ENCODE measurements around the gene RPTOR. TPM values are rescaled to one million over a fixed set of nuclear protein-coding genes. Genes with fewer than 3 reads are reported as not detected.
A peak's percentile ranks its signal among the peaks of the same experiment; 100 is the strongest.

The RPTOR gene
- polyA plus RNA-seq, 1 of the 3 experiments (the other 2 are of a cell fraction), result 14.9 TPM

- TF ChIP-seq GATA2 (CRISPR knock-in tag; IDR thresholded peaks at IDR 0.05) (no peak), SIN3A (IDR thresholded peaks at IDR 0.05; ENCODE audit: borderline replicate concordance, low read depth, low read length) (no peak), USF1 (IDR thresholded peaks at IDR 0.05; ENCODE audit: borderline replicate concordance, low read depth) (no peak), FOSL2 (IDR thresholded peaks at IDR 0.05; ENCODE audit: borderline replicate concordance, low read depth) (no peak), YY1 (IDR thresholded peaks at IDR 0.05; ENCODE audit: low read depth) (no peak)
These were observed 214.1 kb downstream of the RPTOR start (continued) for GRCh38 chr17:80758481-80759376.

GRCh38 chr17:80759377-80759673, 214.7 kb downstream of the RPTOR start:
- peaks cover 15 to 19% of the 10 kb centered on the region in 2 experiments for H3K4me1 ChIP-seq (ENCODE audit: control insufficient read depth in 1 of 2, insufficient read depth in 2 of 2, low read depth in 1 of 2, low read length in 1 of 2)
- no peak overlapping the region for H3K9ac ChIP-seq
- TF ChIP-seq GABPA (IDR thresholded peaks at IDR 0.05; ENCODE audit: low read depth) (no peak), FOXJ3 (CRISPR knock-in tag; IDR thresholded peaks at IDR 0.05) (no peak), MAX (IDR thresholded peaks at IDR 0.05; ENCODE audit: low read depth) (no peak), REST (IDR thresholded peaks at IDR 0.05; ENCODE audit: low read depth, low read length) (0 out of 2 replicates have a peak, but pooled peaks have one; percentile 34), MXI1 (IDR thresholded peaks at IDR 0.05; ENCODE audit: low read depth, low read length) (no peak), ZBTB33 (IDR thresholded peaks at IDR 0.05; ENCODE audit: borderline replicate concordance, low read depth) (no peak)
- no peaks in the 10 kb centered on the region for H3K9me2 ChIP-seq
- ChIA-PET POLR2A (interaction anchor here (0.6 kb wide), 1 partner anchor 336 kb away, joined by 3 read pairs; no protein-coding TSS in a partner anchor), CTCF (interaction anchor here (0.7 kb wide), 1 partner anchor 139 kb away, joined by 3 read pairs; no protein-coding TSS in a partner anchor)
- no peaks in the 10 kb centered on the region for H3K27me3 ChIP-seq (ENCODE audit: insufficient read depth)
- H3K27ac ChIP-seq (ENCODE audit: low read depth in 2 of 2, low read length in 1 of 2), result 0 out of 4 replicates have a peak overlapping the region, but pooled peaks of 1 of the 2 experiments have one; percentile 12
- no peaks in the 10 kb centered on the region for H3K79me2 ChIP-seq (ENCODE audit: insufficient read depth)
- H4K20me1 ChIP-seq (ENCODE audit: insufficient read depth), result no peaks in the 10 kb centered on the region
- no peak overlapping the region for H3K4me3 ChIP-seq (ENCODE audit: low read depth in 2 of 2, low read length in 1 of 2)
- peaks cover 11 to 16% of the 10 kb centered on the region in 2 experiments for H3K36me3 ChIP-seq (replicated peaks in 1 of 2; ENCODE audit: control insufficient read depth in 1 of 2, insufficient read depth in 2 of 2, low read length in 1 of 2)
- H3F3A ChIP-seq (replicated peaks; ENCODE audit: insufficient read depth), result peaks cover 19% of the 10 kb centered on the region
- 97% methylated on average over 2 of the region's 2 CpGs for WGBS (ENCODE audit: low lambda C conversion rate)
- no peak for DNase-seq
- H3K4me2 ChIP-seq, result no peak overlapping the region
- H3K9me3 ChIP-seq, result no peaks in the 10 kb centered on the region
- H2AFZ ChIP-seq (ENCODE audit: low read depth), result no peak overlapping the region
